ENCODE measurements around the gene FOXJ1. TPM values are rescaled to one million over a fixed set of nuclear protein-coding genes. Genes with fewer than 3 reads are reported as not detected.
A peak's percentile ranks its signal among the peaks of the same experiment; 100 is the strongest.

Gene FOXJ1
- total RNA-seq = 1.6 and 1.9 TPM in 2 replicates
- 1.1 and 2.2 TPM in 2 replicates for polyA plus RNA-seq

DNA sequence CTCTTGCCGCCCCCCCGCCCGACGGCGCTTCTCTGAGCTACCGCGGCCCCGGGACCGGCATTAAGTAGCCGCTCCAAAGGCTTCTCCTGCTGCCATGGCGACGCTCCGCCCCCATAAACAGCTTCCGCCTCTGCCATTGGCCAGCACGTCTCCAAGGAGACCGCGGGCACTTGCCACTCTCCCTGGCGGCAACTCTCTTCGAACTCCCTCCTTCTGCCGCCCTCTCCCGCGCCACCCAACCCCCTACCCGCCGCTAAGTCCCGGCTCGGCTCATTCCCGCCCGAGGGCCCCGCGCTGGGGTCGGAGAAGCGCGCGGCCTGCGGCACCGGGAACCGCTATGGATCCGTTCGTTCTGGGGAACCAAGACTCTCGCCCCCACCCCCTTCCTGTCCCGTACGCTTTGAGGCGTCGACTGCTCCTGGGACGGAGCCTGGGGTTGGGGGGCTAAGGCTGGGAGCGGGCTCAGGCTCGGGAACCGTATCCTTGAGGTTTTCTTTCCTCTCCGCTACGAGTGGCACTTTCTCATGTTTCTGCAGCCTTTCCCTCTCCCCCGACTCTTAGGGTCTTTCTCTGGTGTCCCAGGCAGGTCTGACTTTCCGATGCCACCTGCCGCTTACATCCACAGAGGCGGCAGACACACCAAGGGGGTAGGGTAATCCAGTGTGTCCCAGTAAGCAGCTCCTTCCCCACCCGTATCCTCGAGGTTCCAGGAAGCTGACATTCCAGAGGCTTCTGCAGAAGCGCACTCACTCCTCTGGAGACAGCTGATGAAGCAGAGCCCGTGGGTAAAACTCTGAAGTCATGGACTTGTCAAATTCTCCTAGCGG lies at the start of gene FOXJ1:
TSS of gene FOXJ1 (minus strand) at position 34 of the 827 bp plus-strand sequence. CDS start 850 bp downstream, outside the sequence.
- H3K4me1 ChIP-seq (ENCODE audit: insufficient read depth) = peaks cover 34% of the 10 kb centered on the region
- H3K9me2 ChIP-seq (replicated peaks; ENCODE audit: insufficient read depth) = no peaks in the 10 kb centered on the region
- no peaks in the 10 kb centered on the region for H3K9me3 ChIP-seq (ENCODE audit: low read depth)
- H3K4me3 ChIP-seq = peak within 1 kb of the TSS; percentile 43
- peaks cover 44% of the 10 kb centered on the region for H3K27me3 ChIP-seq
- TF ChIP-seq EZH2phosphoT487 (IDR thresholded peaks at IDR 0.05; ENCODE audit: low read depth, severe bottlenecking, unreplicated experiment) (no peak), EZH2 (IDR thresholded peaks at IDR 0.05; ENCODE audit: borderline replicate concordance) (no peak)
- TF ChIP-seq, protein P1, sequence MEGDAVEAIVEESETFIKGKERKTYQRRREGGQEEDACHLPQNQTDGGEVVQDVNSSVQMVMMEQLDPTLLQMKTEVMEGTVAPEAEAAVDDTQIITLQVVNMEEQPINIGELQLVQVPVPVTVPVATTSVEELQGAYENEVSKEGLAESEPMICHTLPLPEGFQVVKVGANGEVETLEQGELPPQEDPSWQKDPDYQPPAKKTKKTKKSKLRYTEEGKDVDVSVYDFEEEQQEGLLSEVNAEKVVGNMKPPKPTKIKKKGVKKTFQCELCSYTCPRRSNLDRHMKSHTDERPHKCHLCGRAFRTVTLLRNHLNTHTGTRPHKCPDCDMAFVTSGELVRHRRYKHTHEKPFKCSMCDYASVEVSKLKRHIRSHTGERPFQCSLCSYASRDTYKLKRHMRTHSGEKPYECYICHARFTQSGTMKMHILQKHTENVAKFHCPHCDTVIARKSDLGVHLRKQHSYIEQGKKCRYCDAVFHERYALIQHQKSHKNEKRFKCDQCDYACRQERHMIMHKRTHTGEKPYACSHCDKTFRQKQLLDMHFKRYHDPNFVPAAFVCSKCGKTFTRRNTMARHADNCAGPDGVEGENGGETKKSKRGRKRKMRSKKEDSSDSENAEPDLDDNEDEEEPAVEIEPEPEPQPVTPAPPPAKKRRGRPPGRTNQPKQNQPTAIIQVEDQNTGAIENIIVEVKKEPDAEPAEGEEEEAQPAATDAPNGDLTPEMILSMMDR (IDR thresholded peaks at IDR 0.05; ENCODE audit: poor library complexity) = no peak
- H2AFZ ChIP-seq = peak within 1 kb of the TSS; percentile 26
- H3K79me2 ChIP-seq = no peaks in the 10 kb centered on the region
- H4K20me1 ChIP-seq (ENCODE audit: insufficient read depth, poor library complexity, severe bottlenecking) = no peaks in the 10 kb centered on the region
- DNase-seq (ENCODE audit: low spot score) = peak; percentile 94
- H3K36me3 ChIP-seq (replicated peaks; ENCODE audit: insufficient read depth, low read depth) = no peaks in the 10 kb centered on the region
- H3K27ac ChIP-seq = no peak within 1 kb of the TSS
- peak within 1 kb of the TSS; percentile 97 for H3K4me2 ChIP-seq
- 7% methylated on average over 31 of the region's 59 CpGs for WGBS (ENCODE audit: low lambda C conversion rate, missing lambda C conversion rate)

- Histone ChIP-seq H3K9me2 (replicated peaks; ENCODE audit: insufficient read depth) (no peaks in the 10 kb centered on the region), H3K36me3 (replicated peaks; ENCODE audit: insufficient read depth, low read depth) (no peaks in the 10 kb centered on the region), H3K4me2 (no peak overlapping the region), H3K9me3 (ENCODE audit: low read depth) (no peaks in the 10 kb centered on the region), H3K4me1 (ENCODE audit: insufficient read depth) (peaks cover 7% of the 10 kb centered on the region), H3K79me2 (no peaks in the 10 kb centered on the region), H2AFZ (no peak overlapping the region), H3K4me3 (no peak overlapping the region), H4K20me1 (ENCODE audit: insufficient read depth, poor library complexity, severe bottlenecking) (no peaks in the 10 kb centered on the region), H3K27me3 (no peaks in the 10 kb centered on the region), H3K27ac (no peak overlapping the region)
- TF ChIP-seq, protein P1 (IDR thresholded peaks at IDR 0.05; ENCODE audit: poor library complexity) = no peak
- no peak for TF ChIP-seq EZH2 (IDR thresholded peaks at IDR 0.05; ENCODE audit: borderline replicate concordance)
- WGBS (ENCODE audit: low lambda C conversion rate, missing lambda C conversion rate) = 83% methylated on average over 4 of the region's 4 CpGs
- no peak for DNase-seq (ENCODE audit: low spot score)
Measured at GRCh38 chr17:76189741-76190140, 48.7 kb upstream of the FOXJ1 start.

- DNase-seq (ENCODE audit: low spot score) = no peak
- 66% methylated on average over 4 of the region's 4 CpGs for WGBS (ENCODE audit: low lambda C conversion rate, missing lambda C conversion rate)
- no peaks in the 10 kb centered on the region for H4K20me1 ChIP-seq (ENCODE audit: insufficient read depth, poor library complexity, severe bottlenecking)
- TF ChIP-seq, protein P1 (IDR thresholded peaks at IDR 0.05; ENCODE audit: poor library complexity) = no peak
- H3K9me2 ChIP-seq (replicated peaks; ENCODE audit: insufficient read depth) = no peaks in the 10 kb centered on the region
- H2AFZ ChIP-seq = no peak overlapping the region
- no peak overlapping the region for H3K27ac ChIP-seq
- H3K9me3 ChIP-seq (ENCODE audit: low read depth) = no peaks in the 10 kb centered on the region
- peaks cover 7% of the 10 kb centered on the region for H3K4me1 ChIP-seq (ENCODE audit: insufficient read depth)
- no peak overlapping the region for H3K4me3 ChIP-seq
- peak overlapping the region; percentile 16 for H3K4me2 ChIP-seq
- H3K27me3 ChIP-seq = no peaks in the 10 kb centered on the region
- H3K36me3 ChIP-seq (replicated peaks; ENCODE audit: insufficient read depth, low read depth) = no peaks in the 10 kb centered on the region
- H3K79me2 ChIP-seq = no peaks in the 10 kb centered on the region
Measured at GRCh38 chr17:76189247-76189646, 48.2 kb upstream of the FOXJ1 start.
